HG03439 (cell line): ENCODE measurements around the gene RPS19BP1.

ENCODE experiments used
- ATAC-seq: cut with Tn5 transposase; IDR thresholded peaks from one replicate; pipeline ENCODE4 v1.9.1; 2021; ENCODE audit warnings: mild to moderate bottlenecking, moderate library complexity; ENCODE audit not compliant: unreplicated experiment

The RPS19BP1 gene, protein sequence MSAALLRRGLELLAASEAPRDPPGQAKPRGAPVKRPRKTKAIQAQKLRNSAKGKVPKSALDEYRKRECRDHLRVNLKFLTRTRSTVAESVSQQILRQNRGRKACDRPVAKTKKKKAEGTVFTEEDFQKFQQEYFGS

DNA sequence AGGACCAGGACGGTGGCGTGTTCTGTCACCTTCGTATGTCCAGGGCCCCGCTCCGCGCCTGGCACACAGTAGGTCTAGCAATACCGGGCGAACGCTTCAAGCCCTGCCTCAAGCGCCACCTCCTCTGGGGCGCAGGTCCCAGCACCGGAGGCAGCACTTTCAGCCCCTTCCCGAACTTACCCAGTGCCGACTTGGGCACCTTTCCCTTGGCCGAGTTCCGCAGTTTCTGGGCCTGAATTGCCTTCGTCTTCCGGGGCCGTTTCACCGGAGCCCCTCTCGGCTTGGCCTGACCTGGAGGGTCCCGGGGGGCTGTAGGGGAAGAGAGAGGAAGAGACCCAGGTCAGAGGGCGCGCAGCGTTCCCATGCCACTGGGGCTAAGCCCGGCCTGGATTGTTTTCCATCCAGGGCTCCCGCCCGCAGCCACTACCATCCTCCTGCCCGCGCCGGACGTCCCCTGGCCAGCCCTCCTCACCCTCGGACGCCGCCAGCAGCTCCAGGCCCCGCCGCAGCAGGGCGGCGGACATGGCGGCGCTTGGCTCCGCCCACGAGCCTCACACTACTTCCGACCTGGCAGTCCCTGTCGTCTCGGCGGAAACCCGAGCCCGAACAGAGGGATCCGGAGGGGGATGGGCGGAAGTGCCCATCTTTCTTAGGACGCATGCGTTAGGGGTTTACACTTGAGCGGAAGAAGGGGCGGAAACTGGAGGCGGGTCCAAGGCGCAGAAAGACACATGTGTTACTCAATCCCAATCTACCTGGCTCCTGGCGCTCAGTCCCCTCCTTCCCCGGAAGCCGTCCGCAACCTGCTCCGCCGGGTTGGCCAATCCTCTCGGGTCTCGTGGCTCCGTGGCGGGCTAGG is at the start of gene RPS19BP1:
Gene RPS19BP1 (minus strand): TSS at position 534 of the 859 bp plus-strand sequence. CDS start 10 bp downstream, at position 524.
- peak; percentile 67 for ATAC-seq

DNA sequence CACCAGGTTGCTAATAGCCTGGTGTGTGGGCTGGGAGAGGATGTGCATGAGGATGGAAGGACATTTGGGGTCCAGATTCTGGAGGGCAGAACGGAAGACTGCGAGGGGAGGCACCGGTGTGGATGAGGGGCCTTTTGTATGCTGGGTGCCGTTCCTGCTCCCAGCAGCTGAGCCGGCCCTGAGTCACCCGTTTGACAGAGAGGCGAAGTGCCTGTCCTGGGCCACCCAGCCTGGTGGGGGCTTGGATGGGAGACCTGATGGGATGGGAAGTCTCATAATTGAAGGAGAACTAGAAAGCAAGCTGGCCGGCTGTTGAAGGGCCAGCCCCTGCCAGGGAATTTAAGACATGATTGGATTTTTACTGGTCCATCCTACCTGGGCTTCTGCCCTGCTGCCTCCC is 48.8 kb upstream of the RPS19BP1 start:
- ATAC-seq, result no peak

DNA sequence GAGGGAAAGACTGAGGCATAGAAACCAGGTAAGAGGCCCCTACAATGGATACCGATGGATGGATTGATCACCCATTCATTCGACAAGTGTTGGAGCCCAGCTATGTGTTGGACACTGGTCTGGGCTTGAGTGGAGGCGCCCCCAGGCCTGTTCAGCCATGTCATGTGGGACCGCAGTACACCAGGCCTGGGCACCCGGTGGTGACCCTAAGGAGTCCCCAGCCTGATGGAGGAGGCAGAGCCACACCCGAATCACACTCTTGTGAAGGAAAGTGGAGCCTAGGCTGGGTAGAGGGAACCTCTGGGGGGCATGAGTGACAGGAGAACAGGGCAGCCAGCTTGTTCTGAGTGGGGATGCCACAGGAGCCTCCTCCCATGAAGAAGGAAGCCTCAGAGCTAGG is 48.2 kb upstream of the RPS19BP1 start:
- ATAC-seq, result no peak

DNA sequence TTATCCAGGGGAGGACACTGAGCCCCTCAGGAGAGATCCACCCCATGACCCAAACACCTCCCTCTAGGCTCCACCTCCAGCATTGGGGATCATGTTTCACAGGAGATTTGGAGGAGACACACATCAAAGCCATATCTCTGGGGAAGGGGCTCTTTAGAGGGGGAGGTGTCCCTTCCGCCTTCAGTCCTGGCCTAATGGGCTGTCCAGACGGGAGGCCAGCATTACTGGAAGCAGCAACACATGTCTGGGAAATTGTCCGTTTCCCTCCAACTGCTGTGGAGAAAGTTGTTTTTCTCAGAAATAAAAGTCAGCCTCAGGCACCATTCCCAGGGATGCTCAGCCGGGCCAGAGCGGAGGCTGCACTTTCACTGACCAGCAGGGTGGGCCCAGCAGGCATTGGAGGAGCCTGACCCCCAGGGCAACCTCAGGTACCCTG is 47.5 kb upstream of the RPS19BP1 start:
- no peak for ATAC-seq

GRCh38 chr22:39577900-39578299 is 45.4 kb upstream of the RPS19BP1 start:
- ATAC-seq, result no peak

DNA sequence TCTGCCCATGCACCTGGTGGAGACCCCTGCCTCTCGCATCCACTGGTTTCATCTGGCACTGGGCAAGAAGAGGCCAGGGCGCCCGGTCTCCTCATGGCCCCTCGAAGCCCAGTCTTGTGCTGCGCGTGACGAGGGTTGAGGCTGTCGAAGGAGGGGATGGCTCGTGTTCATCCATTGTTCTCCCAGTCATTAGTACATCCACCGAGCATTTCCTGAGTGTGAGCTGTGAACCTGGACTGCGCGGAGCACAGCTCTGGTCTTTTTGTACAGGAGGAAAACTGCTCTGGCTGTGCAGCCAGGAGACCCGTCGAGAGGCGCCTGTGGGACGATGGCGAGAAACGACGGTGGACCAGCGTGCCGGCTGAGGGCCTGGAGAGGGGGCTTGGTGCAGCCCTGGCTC is 44.8 kb upstream of the RPS19BP1 start:
- no peak for ATAC-seq

GRCh38 chr22:39576027-39576426 is 43.5 kb upstream of the RPS19BP1 start:
- ATAC-seq, result no peak

GRCh38 chr22:39575552-39575825 is 42.9 kb upstream of the RPS19BP1 start:
- no peak for ATAC-seq

DNA sequence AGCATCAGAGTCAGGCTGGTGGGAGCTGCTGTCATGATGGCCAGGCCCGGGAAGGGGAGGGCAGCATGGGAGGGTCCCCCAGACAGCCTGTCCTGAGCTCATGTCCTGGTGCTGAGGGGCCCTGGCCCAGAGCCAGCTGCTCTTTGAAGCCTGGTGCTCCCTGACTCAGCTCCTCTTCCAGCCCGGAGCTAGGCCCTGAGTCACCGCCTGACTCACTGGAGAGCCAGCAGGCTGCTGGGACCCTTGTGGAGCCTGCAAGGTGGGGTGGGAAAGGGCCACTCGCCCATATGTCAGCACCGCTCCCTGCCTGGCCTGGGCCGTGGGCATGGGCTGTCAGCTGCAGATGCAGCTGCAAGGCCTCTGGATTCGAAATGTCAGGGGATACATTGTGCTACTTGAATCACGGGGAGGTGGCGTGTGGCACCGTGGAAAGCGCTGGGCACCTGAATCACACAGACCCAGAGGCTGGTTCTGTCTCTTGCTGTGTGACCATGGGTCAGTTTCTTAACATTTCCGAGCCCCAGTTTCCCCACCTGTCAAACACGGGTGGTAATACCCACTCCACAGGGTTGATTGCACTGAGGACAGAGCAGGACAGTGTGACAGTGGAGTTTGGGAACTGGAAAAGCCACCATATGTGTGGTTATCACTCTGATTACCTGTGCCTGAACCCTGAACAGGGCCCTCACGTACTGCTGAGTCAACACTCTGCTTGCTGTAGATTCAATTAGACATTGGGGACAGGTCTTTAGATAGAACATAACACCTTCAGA is 42.4 kb upstream of the RPS19BP1 start:
- no peak for ATAC-seq

DNA sequence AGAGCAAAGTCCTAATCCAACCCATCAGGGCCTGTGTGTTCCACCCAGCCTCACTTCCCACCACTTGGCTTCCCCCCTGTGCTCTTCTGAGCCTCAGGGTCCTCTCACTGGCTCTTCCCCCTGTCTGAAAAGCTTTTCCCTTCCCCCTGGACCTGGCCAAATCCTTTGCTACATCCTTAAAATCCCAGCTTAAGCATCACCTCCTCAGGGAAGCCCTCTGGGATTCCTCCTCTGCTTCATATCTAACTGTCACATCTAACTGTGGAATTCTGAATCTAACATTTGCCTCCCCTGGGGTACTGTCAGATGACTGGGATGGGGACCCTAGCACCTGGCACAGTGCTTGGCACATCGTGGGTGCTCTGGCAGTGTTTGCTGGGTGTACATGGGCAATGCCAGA is 39.0 kb upstream of the RPS19BP1 start:
- ATAC-seq, result no peak

DNA sequence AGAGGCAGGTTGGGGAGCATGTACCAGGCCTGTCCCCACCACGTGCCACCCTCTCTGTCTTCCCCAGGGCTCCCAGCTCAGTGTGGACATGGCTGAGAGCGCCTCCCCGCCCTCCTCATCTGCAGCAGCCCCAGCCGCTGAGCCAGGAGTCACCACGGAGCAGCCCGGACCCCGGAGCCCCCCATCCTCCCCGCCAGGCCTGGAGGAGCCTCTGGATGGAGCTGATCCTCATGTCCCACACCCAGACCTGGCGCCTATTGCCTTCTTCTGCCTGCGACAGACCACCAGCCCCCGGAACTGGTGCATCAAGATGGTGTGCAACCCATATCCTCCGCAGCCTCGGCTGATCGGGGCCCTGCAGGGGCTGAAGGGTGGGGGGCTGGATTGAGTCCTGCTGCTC is 38.1 kb upstream of the RPS19BP1 start, which contains the start of gene CACNA1I:
Gene CACNA1I (plus strand): TSS at position 89 of the 400 bp plus-strand sequence. CDS start 0 bp downstream, at position 89.
- ATAC-seq, result no peak

- ATAC-seq, result no peak
Observed at GRCh38 chr22:39570226-39570625, 37.7 kb upstream of the RPS19BP1 start.

- ATAC-seq, result no peak
Observed at GRCh38 chr22:39569066-39569465, 36.5 kb upstream of the RPS19BP1 start.

DNA sequence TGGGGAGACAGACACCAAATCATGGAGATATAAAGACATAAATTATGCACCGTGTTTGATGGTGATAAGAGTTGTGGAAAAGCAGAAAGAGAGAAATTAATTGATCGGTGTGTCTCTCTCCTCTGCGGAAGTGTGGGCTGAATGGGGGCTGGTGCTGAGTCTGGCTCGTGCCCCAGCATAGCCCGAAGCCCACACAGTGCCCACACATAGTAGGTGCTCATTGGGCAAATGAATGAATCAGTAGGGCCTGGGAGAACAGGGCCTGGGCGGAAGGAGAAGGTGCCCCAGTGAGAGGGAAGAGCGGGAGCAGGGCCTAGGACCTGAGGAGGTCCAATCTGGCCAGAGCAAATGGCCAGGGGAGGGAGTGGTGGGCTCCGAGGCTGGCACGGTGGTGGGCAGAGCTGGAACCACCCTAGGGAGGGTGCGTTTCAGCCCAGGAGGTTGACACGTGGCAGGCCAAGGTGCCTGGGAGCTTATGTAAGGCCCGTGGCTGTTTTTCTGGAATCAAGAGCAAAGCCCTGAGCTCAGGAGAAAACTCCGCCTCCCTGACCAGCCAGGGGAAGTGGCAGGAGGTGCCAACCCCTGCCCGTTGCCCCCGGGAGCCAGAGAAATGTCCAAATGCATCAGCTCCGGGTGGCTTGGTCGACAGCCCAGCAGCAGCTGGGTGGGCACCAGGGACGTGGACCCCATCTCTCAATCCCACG is 35.9 kb upstream of the RPS19BP1 start:
- ATAC-seq, result no peak

GRCh38 chr22:39567135-39567946 is 34.8 kb upstream of the RPS19BP1 start:
- no peak for ATAC-seq

DNA sequence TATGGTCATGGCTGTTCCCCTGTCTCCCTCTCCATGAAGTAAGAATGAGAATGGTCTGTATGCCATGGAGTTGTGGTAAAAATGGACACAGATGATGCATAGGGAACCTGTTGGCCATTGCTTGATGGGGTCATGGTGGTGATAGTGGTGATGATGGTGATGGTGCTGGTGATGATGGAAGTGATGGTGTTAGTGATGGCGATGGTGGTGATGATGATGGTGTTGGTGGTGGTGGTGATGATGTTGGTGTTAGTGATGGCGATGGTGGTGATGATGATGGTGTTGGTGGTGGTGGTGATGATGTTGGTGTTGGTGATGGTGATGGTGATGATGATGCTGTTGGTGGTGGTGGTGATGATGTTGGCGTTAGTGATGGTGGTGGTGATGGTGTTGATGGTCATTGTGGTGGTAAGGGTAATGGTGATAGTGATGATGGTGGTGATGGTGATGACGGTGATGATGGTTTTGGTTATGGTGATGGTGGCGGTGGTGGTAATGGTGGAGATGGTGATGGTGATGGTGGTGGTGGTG is 32.9 kb upstream of the RPS19BP1 start:
- ATAC-seq, result no peak

- no peak for ATAC-seq
Observed at GRCh38 chr22:39563571-39564428, 31.3 kb upstream of the RPS19BP1 start.

DNA sequence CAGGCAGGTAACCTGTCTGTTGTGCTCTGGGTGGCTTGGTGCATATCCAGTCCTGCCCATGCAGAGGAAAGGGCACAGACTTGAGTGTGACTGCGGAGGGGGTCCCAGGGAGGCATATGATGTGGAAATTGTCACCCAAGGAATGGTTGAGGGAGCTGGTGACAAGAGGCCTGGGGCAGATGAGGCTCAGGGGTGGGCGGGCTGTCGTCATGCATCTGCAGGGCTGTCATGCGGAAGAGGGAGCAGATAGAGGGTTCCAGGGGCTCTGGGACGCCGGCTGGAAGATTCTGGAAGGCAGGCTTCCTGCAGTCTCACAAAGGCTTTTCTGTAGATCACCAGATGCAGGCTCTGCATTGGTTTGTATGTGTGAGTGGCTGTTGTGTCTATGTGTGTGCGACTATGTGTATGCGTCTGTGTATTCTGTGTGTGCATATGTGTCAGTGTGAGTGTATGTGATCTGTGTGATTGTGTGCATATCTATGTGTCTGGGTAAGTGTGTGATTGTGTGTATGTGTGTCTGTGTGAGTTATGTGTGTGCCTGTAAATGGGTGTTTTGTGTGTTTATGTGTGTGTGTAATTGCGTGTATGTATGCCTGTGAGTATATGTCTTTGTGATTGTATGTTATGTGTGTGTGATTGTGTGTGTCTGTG is 30.4 kb upstream of the RPS19BP1 start:
- ATAC-seq, result no peak

GRCh38 chr22:39560127-39560526 is 27.6 kb upstream of the RPS19BP1 start:
- no peak for ATAC-seq
